H1 (cell line): ENCODE results near the gene SETX. TPM values are rescaled to one million over a fixed set of nuclear protein-coding genes. Genes with fewer than 3 reads are reported as not detected.

Experiments
- CTCF ChIP-seq, 3 experiments: IDR thresholded peaks; 1 replicate in 2 of 3; 2 replicates in 1 of 3; pipeline versions ENCODE4 v1.5.1 to v1.6.1; 2011; ENCODE audit warnings: low read length in 3 of 3, mild to moderate bottlenecking in 3 of 3, inconsistent platforms in 2 of 3, low read depth in 1 of 3, moderate library complexity in 1 of 3; ENCODE audit not compliant: insufficient read depth in 1 of 3; ENCODE audit errors: control extremely low read depth in 1 of 3
- HDAC6 ChIP-seq: IDR thresholded peaks from one replicate; pipeline ENCODE4 v1.7.1; 2012; ENCODE audit warnings: low read depth, mild to moderate bottlenecking, inconsistent platforms, low read length, moderate library complexity
- JUN ChIP-seq: IDR thresholded peaks from 2 replicates; pipeline ENCODE4 v1.6.1; 2011; ENCODE audit warnings: low read depth, mild to moderate bottlenecking, improper control_type of control experiment, low read length
- POLR2A ChIP-seq, 2 experiments: IDR thresholded peaks; 1 replicate in 1 of 2; 2 replicates in 1 of 2; pipeline ENCODE4 v1.6.1; 2011; ENCODE audit warnings: low read depth in 2 of 2, low read length in 2 of 2, mild to moderate bottlenecking in 2 of 2; ENCODE audit errors: control extremely low read depth in 1 of 2
- SIN3A ChIP-seq, 2 experiments: IDR thresholded peaks in 1 of 2; conservative IDR thresholded peaks in 1 of 2; 2 replicates each; pipeline ENCODE4 v1.6.1; 2011 to 2012; ENCODE audit warnings: low read length in 2 of 2, improper control_type of control experiment in 1 of 2, low read depth in 1 of 2, mild to moderate bottlenecking in 1 of 2
- TAF7 ChIP-seq: optimal IDR thresholded peaks from 2 replicates; pipeline ENCODE3; 2011; ENCODE audit warnings: low read depth, mild to moderate bottlenecking, inconsistent platforms, low read length, moderate library complexity, borderline replicate concordance
- ZNF274 ChIP-seq: IDR thresholded peaks from 2 replicates; pipeline ENCODE4 v1.7.0; 2012; ENCODE audit warnings: low read length, borderline replicate concordance; ENCODE audit errors: extremely low read depth
- polyA plus RNA-seq, 7 experiments: library from polyadenylated mRNA; depleted of rRNA in 3 of 7; stranded (reverse) in 5 of 7; unstranded in 2 of 7; fragments of >200 nt in 5 of 7; fragments of 200-250 nt in 2 of 7; gene quantifications; 1 replicate in 5 of 7; 2 replicates in 1 of 7; 4 replicates in 1 of 7; pipeline versions ENCODE4 v1.2.1 to v1.2.3, GENCODE V29; 2011 to 2013; ENCODE audit warnings: missing spikeins in 2 of 7, mixed read lengths in 2 of 7
- total RNA-seq: library from RNA; stranded (reverse); fragmentation: NEBNext Ultra II Directional; extraction: Animal tissue kit (Norgen Biotek cat#: 25700); gene quantifications from 2 replicates; pipeline ENCODE4 v1.2.1, GENCODE V29; 2021
- TF ChIP-seq, protein P1 (sequence below): IDR thresholded peaks from 2 replicates; pipeline ENCODE4 v1.6.1; 2011; ENCODE audit warnings: low read depth, mild to moderate bottlenecking, low read length; ENCODE audit not compliant: insufficient read depth

The SETX gene
- total and polyA plus RNA-seq, 2 of the 8 experiments (the other 6 are each of a cell fraction or from before 2014, with no cell fraction given), result 15.1 to 37.9 TPM

DNA sequence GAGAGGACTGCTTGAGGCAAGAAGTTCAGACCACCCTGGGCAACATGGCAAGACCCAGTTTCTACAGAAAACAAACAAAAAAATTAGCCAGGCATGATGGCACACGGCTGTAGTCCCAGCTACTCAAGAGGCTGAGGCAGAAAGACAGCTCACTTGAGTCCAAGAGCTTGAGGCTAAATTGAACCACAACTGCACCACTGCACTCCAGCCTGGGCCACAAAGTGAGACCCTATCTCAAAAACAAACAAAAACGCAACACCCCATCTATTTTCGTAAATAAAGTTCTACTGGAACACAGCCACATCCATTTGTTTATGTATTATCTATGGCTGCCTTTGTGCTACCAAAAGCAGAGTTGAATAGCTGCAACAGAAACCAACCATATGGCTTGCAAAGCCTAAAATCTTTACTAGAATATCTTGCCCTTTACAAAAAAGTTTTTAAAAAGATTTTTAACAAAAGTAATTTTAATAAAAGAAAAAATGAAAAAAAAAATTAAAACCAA, 67.5 kb downstream of the SETX start (continued):
- TF ChIP-seq TAF7 (no peak), POLR2A (IDR thresholded peaks at IDR 0.05; ENCODE audit: control extremely low read depth in 1 of 2, low read depth in 2 of 2, low read length in 2 of 2) (no peak), CTCF (IDR thresholded peaks at IDR 0.05; ENCODE audit: control extremely low read depth in 1 of 3, insufficient read depth in 1 of 3, low read depth in 1 of 3, low read length in 3 of 3) (no peak), ZNF274 (no peak), HDAC6 (no peak), JUN (no peak), SIN3A (conservative IDR thresholded peaks at IDR 0.05 in 1 of 2, IDR thresholded peaks at IDR 0.05 in 1 of 2; ENCODE audit: low read depth in 1 of 2, low read length in 2 of 2) (no peak)
- TF ChIP-seq, protein P1, sequence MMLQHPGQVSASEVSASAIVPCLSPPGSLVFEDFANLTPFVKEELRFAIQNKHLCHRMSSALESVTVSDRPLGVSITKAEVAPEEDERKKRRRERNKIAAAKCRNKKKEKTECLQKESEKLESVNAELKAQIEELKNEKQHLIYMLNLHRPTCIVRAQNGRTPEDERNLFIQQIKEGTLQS, result no peak
